Heart left ventricle (tissue), 13 donors: ENCODE measurements around the gene KRT222.

ENCODE experiments used
- CTCF ChIP-seq, 12 donors: fragments of 200-600 bp; sonication (generic) in 4 of 12; IDR thresholded peaks; one replicate each; pipeline versions ENCODE4 v1.5.0 to v1.8.0; 2018 to 2022; ENCODE audit warnings: antibody characterized with exemption in 12 of 12, mild to moderate bottlenecking in 5 of 12
- POLR2A ChIP-seq, 2 donors: fragments of 450-650 bp; IDR thresholded peaks; one replicate each; pipeline ENCODE4 v1.6.1; 2017; ENCODE audit warnings: antibody characterized with exemption in 2 of 2, mild to moderate bottlenecking in 2 of 2, moderate library complexity in 2 of 2
- donor health status: ischemic (EF 13 %, LVEDD 7.1; RV severe dilation, severe dysfunction).
- donor health status: DM: no; HTN: yes; CAD: no.
- donor health status: DM: no; HTN: no; CAD: no.
- donor health status: ischemic (EF 25% LVEDD 6.9; RV normal size, moderate dysfunction).
- donor health status: ischemic (EF 25% LVEDD 5.7; RV mildly dilated, moderate dysfunction).
- donor health status: ischemic (EF 35%, LVEDD 5.7; RV mildly dilated, moderate dysfunction).
- donor health status: nonischemic (EF 11% LVEDD 7.7; RV severe dilation, severe dysfunction).
- donor health status: DM: yes; HTN: yes; CAD: no.
- donor health status: PGD.
- donor health status: ischemic (EF 29% LVEDD 5.4; RV normal size, mild dysfunction).
- donor health status: nonischemic (EF 23%, LVEDD 6.1; RV moderate dilation, normal function).

- TF ChIP-seq CTCF (IDR thresholded peaks at IDR 0.05) (no peak), POLR2A (IDR thresholded peaks at IDR 0.05) (no peak)
Observed at GRCh38 chr17:40625311-40625710, 39.7 kb downstream of the KRT222 start.
